A673 (cell line): ENCODE results near the gene THAP6.

ENCODE experiments used
- CTCF ChIP-seq: fragments of 300-800, 200-600 bp; sonication (generic); conservative IDR thresholded peaks from 2 replicates; pipeline ENCODE4 v1.5.1; 2017; ENCODE audit warnings: low read depth, mild to moderate bottlenecking, antibody characterized with exemption, low read length, moderate library complexity, mixed read lengths
- EZH2 ChIP-seq: fragments of 200-600 bp; sonication (generic); IDR thresholded peaks from 2 replicates; pipeline ENCODE4 v1.6.1; 2017; ENCODE audit warnings: borderline replicate concordance, low read depth, mild to moderate bottlenecking, mixed read lengths, antibody characterized with exemption, low read length; ENCODE audit not compliant: poor library complexity, severe bottlenecking

- TF ChIP-seq CTCF (no peak), EZH2 (no peak)
Observed at GRCh38 chr4:75544870-75545269, 30.6 kb downstream of the THAP6 start.
